Subcutaneous adipose tissue (tissue), 4 donors: ENCODE data around the gene SSBP3. TPM values are rescaled to one million over a fixed set of nuclear protein-coding genes. Genes with fewer than 3 reads are reported as not detected.

Experiments used
- total RNA-seq, 4 donors: library from RNA; depleted of rRNA; stranded (reverse); fragments of >200 nt; gene quantifications; one replicate each; pipeline ENCODE4 v1.1.0, GENCODE V29; 2016
- TF ChIP-seq, protein P1 (sequence below): fragments of 450-650 bp; IDR thresholded peaks from one replicate; pipeline ENCODE4 v1.5.1; 2016; ENCODE audit warnings: low read depth, mild to moderate bottlenecking, control low read depth, antibody characterized with exemption, moderate library complexity

The SSBP3 gene
- total RNA-seq, 4 donors from 2014 or later: 19.7 to 28.1 (median 25.1) TPM

DNA sequence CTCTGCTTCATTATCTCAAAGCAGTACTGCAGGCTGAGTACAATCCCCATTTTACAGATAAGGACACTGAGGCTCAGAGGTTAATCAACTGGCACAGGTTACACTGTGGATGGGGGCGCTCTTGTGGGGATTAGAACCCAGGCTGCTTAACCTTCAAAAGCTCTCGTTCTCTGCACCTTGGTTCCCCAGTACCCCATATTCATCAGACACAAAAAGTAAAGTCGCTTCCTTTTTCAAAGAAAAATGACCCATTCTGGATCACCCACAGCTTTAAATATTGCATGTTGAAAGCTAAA is 20.5 kb downstream of the SSBP3 start:
- TF ChIP-seq, protein P1, sequence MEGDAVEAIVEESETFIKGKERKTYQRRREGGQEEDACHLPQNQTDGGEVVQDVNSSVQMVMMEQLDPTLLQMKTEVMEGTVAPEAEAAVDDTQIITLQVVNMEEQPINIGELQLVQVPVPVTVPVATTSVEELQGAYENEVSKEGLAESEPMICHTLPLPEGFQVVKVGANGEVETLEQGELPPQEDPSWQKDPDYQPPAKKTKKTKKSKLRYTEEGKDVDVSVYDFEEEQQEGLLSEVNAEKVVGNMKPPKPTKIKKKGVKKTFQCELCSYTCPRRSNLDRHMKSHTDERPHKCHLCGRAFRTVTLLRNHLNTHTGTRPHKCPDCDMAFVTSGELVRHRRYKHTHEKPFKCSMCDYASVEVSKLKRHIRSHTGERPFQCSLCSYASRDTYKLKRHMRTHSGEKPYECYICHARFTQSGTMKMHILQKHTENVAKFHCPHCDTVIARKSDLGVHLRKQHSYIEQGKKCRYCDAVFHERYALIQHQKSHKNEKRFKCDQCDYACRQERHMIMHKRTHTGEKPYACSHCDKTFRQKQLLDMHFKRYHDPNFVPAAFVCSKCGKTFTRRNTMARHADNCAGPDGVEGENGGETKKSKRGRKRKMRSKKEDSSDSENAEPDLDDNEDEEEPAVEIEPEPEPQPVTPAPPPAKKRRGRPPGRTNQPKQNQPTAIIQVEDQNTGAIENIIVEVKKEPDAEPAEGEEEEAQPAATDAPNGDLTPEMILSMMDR: no peak

GRCh38 chr1:54384918-54385726 is 21.1 kb downstream of the SSBP3 start:
- TF ChIP-seq, protein P1: no peak

DNA sequence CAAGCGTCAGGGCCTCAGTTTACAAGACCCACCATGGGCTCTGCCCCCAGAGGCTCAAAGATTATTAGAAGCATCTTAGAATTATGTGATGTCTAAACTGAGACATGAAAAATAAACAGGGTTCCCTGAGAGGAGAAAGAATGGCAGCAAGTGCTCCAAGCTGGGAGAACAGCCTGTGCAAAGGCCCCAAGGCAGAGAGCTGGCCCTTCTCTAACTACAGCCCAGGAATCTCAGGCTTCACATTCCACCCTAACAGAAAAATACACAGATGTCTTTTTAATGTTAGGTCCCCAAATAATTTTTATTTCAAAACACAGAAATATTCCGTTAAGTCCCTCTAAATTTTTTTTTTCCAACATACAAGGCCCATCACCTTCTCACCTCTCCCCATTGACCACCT is 21.7 kb downstream of the SSBP3 start:
- TF ChIP-seq, protein P1: no peak

GRCh38 chr1:54381524-54381923 is 24.7 kb downstream of the SSBP3 start:
- TF ChIP-seq, protein P1: no peak

DNA sequence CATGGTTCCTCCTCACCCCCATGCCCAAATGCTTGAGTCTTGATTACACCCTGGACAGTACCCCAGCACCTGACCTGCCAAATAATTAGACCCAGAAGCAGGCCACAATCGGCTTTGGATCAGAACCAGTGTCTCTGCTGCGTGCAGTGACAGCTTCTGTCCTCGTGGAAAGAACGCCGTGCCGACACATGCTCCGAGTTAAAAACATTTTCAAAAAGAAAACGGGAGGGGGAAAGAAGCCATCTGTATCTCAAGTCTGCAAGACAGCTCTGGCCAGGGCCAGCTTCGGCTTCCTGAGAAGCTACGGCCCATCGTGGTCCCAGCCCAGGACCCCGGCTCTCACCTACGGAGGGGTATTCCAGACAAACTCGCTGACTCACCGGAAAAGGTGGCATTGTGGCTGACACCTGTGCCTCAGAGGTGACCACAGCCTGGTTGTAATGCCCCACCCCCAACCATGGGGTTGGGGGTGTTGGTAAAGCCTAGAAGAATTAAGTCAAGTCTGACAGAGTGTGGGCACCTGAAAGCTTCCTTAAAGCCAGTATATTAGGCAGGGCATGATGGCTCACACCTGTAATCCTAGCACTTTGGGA is 25.8 kb downstream of the SSBP3 start:
- TF ChIP-seq, protein P1: no peak

DNA sequence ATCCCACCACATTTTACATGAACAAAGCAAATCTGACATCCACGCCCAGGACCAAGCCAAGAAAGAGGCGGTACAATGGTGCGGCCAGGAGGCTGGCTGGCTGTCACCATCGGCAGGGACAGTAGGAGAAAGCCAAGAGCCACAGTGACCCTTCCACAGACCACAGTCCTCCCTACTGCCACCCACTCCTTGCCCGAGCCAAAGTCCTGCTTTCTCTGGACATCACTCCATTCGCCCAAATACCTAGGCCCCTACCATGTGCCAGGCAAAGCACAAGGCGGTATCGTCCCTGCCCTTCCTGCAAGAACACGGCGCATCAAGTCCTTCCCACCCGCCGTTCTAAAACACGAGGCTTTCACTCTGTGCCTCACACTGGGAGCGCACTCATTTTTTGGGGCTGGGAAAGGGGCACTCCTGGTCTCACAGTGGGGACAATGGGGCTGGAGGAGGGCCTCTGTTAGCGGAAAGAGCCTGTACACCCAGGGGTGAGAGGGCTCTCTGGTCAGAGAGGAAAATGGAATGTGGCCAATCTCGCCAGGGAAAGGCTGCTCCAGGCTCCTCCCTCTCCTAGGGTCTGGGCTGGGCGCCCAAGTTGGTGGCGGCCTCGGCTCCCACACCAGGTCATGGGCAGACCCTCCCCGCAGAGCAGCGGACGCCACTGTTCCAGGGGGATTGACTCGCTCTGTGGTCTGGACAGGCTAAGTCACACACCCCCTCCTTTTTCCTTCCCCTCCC is 26.5 kb downstream of the SSBP3 start:
- TF ChIP-seq, protein P1: no peak

- TF ChIP-seq, protein P1: no peak
Observed at GRCh38 chr1:54378874-54379554, 27.2 kb downstream of the SSBP3 start.
